K562 (cell line): ENCODE measurements around the gene LTBP4. TPM values are rescaled to one million over a fixed set of nuclear protein-coding genes. Genes with fewer than 3 reads are reported as not detected.

Experiments
- C11orf30 ChIP-seq: fragments of 450-650 bp; IDR thresholded peaks from 2 replicates; pipeline ENCODE4 v1.6.1; 2016; ENCODE audit warnings: low read depth, mild to moderate bottlenecking
- CBX8 ChIP-seq: fragments of 200-600 bp; sonication (generic); IDR thresholded peaks from 2 replicates; pipeline ENCODE4 v1.6.1; 2012; ENCODE audit warnings: borderline replicate concordance, mixed run types, low read depth, mild to moderate bottlenecking, moderate library complexity, mixed read lengths, low read length, control low read depth, inconsistent platforms; ENCODE audit not compliant: poor library complexity, severe bottlenecking; ENCODE audit errors: extremely low read depth
- CREB5 ChIP-seq: fragments of 250-450 bp; sonication (Bioruptor Pico); IDR thresholded peaks from 2 replicates; pipeline ENCODE4 v1.5.0; 2020; ENCODE audit warnings: mild to moderate bottlenecking
- CREM ChIP-seq: IDR thresholded peaks from 2 replicates; pipeline ENCODE4 v1.6.1; 2014; ENCODE audit warnings: antibody characterized with exemption, low read depth
- CXXC5 ChIP-seq: fragments of 250-450 bp; sonication (Bioruptor Pico); IDR thresholded peaks from 2 replicates; pipeline ENCODE4 v1.8.0; 2022; ENCODE audit warnings: inconsistent platforms, mild to moderate bottlenecking, moderate library complexity
- DDX20 ChIP-seq: fragments of 450-650 bp; IDR thresholded peaks from 2 replicates; pipeline ENCODE4 v1.6.1; 2016; ENCODE audit warnings: missing genetic modification characterization, low read depth, mild to moderate bottlenecking, missing compliant biosample characterization, moderate library complexity
- ELF4 ChIP-seq: fragments of 450-650 bp; formaldehyde crosslinking; IDR thresholded peaks from 2 replicates; pipeline ENCODE4 v1.4.0; 2022; ENCODE audit warnings: missing genetic modification characterization
- ESRRA ChIP-seq: fragments of 450-650 bp; IDR thresholded peaks from 2 replicates; pipeline ENCODE4 v1.6.1; 2014; ENCODE audit warnings: low read depth, mild to moderate bottlenecking, moderate library complexity, borderline replicate concordance
- JUND ChIP-seq, 2 experiments: IDR thresholded peaks; 2 replicates in 1 of 2; 3 replicates in 1 of 2; pipeline ENCODE4 v1.6.1; 2011; ENCODE audit warnings: borderline replicate concordance in 2 of 2, low read depth in 2 of 2, low read length in 2 of 2, improper control_type of control experiment in 1 of 2, missing biosample characterization in 1 of 2, missing genetic modification characterization in 1 of 2, missing genetic modification reagents in 1 of 2
- MCM5 ChIP-seq: fragments of 450-650 bp; IDR thresholded peaks from 2 replicates; pipeline ENCODE4 v1.6.1; 2016; ENCODE audit warnings: low read depth
- MEIS2 ChIP-seq: fragments of 450-650 bp; IDR thresholded peaks from 2 replicates; pipeline ENCODE4 v1.6.1; 2014; ENCODE audit warnings: mild to moderate bottlenecking; ENCODE audit not compliant: partially characterized antibody
- NRF1 ChIP-seq, 2 experiments: fragments of 450-650 bp; IDR thresholded peaks in 1 of 2; conservative IDR thresholded peaks in 1 of 2; 2 replicates each; pipeline ENCODE4 v1.6.1; 2014; ENCODE audit warnings: mild to moderate bottlenecking in 2 of 2
- RFX1 ChIP-seq: fragments of 450-650 bp; IDR thresholded peaks from 2 replicates; pipeline ENCODE4 v1.6.1; 2016; ENCODE audit warnings: mild to moderate bottlenecking, moderate library complexity
- SAP30 ChIP-seq: fragments of 200-600 bp; sonication (generic); IDR thresholded peaks from 2 replicates; pipeline ENCODE4 v1.6.1; 2012; ENCODE audit warnings: borderline replicate concordance, low read depth, mild to moderate bottlenecking, moderate library complexity, low read length, control low read depth, inconsistent platforms; ENCODE audit not compliant: insufficient read depth, poor library complexity, severe bottlenecking
- SETDB1 ChIP-seq: IDR thresholded peaks from one replicate; pipeline ENCODE4 v1.6.1; 2012; ENCODE audit warnings: low read length, control low read depth, inconsistent platforms
- SMAD1 ChIP-seq: fragments of 150-350 bp; IDR thresholded peaks from 2 replicates; pipeline ENCODE4 v1.6.1; 2014; ENCODE audit warnings: low read length, low read depth; ENCODE audit not compliant: partially characterized antibody
- TEAD2 ChIP-seq: fragments of 450-650 bp; IDR thresholded peaks from 2 replicates; pipeline ENCODE4 v1.6.1; 2016; ENCODE audit warnings: missing genetic modification characterization, control low read depth, missing compliant biosample characterization
- ZNF589 ChIP-seq: fragments of 200-800 bp; sonication (Bioruptor generic); IDR thresholded peaks from 2 replicates; pipeline ENCODE4 v1.6.1; 2016; ENCODE audit warnings: low read depth, missing genetic modification characterization, missing compliant biosample characterization
- ZNF707 ChIP-seq: fragments of 250-450 bp; sonication (Bioruptor Pico); conservative IDR thresholded peaks from 2 replicates; pipeline ENCODE4 v1.8.0; 2022; ENCODE audit warnings: inconsistent platforms, mild to moderate bottlenecking, moderate library complexity
- ZSCAN29 ChIP-seq: fragments of 450-650 bp; IDR thresholded peaks from 2 replicates; pipeline ENCODE4 v1.6.1; 2017
- polyA plus RNA-seq, 8 experiments: library from polyadenylated mRNA; depleted of rRNA in 4 of 8; stranded (reverse) in 5 of 8; unstranded in 3 of 8; fragments of >200 nt; fragmentation: Nextera tagmentation in 2 of 8; fragmentation: Illumina TruSeq in 1 of 8; extraction: Ambion mirVana in 2 of 8; extraction: Trizol in 1 of 8; gene quantifications; 2 replicates each; pipeline versions ENCODE4 v1.2.1 to v1.2.3, GENCODE V29; 2011 to 2014; ENCODE audit warnings: inconsistent platforms in 1 of 8, missing spikeins in 1 of 8
- total RNA-seq, 7 experiments: library from RNA; depleted of rRNA in 6 of 7; stranded (reverse); fragments of >200 nt in 6 of 7; fragmentation: Illumina TruSeq in 2 of 7; extraction: Trizol in 2 of 7; gene quantifications; 2 replicates each; pipeline versions ENCODE4 v1.2.1 to v1.2.3, GENCODE V29; 2011 to 2021; ENCODE audit warnings: low replicate concordance in 1 of 7
- TF ChIP-seq, protein P1 (sequence below), 3 experiments: fragments of 200-800 bp in 1 of 3; sonication (Bioruptor generic) in 1 of 3; sonication (generic) in 1 of 3; formaldehyde crosslinking in 1 of 3; IDR thresholded peaks; 2 replicates each; pipeline versions ENCODE4 v1.6.1 to v1.8.0; 2016 to 2022; ENCODE audit warnings: mild to moderate bottlenecking in 2 of 3, missing compliant biosample characterization in 2 of 3, missing genetic modification characterization in 2 of 3, missing genetic modification reagents in 1 of 3
- TF ChIP-seq, protein P2 (sequence below): fragments of 450-650 bp; IDR thresholded peaks from 2 replicates; pipeline ENCODE4 v1.7.1; 2018; ENCODE audit warnings: mild to moderate bottlenecking, low read depth; ENCODE audit not compliant: partially characterized antibody

The LTBP4 gene
- total and polyA plus RNA-seq, 9 of the 15 experiments (the other 6 are each of a cell fraction or from before 2014, with no cell fraction given), result 0.35 to 160 (median 31.6) TPM

- TF ChIP-seq MCM5 (no peak), CXXC5 (CRISPR knock-in tag) (no peak), ZSCAN29 (no peak), SAP30 (peak; percentile 26), ZNF589 (CRISPR knock-in tag) (no peak), C11orf30 (no peak), NRF1 (conservative IDR thresholded peaks at IDR 0.05 in 1 of 2, IDR thresholded peaks at IDR 0.05 in 1 of 2) (peak in 1 of 2 experiments; percentile 13; a peak in 1 of 4 replicates), ESRRA (no peak), ZNF707 (no peak), MEIS2 (no peak), JUND (IDR thresholded peaks at IDR 0.05; ENCODE audit: borderline replicate concordance, low read depth, low read length) (no peak), JUND (tag; IDR thresholded peaks at IDR 0.05; ENCODE audit: borderline replicate concordance, low read depth, low read length) (no peak), RFX1 (no peak), CREM (peak; percentile 43; the same call in 1 of the 2 replicates), CBX8 (no peak), ELF4 (CRISPR knock-in tag) (no peak), SMAD1 (no peak), SETDB1 (no peak), DDX20 (tag) (no peak), CREB5 (CRISPR knock-in tag) (no peak), TEAD2 (tag) (no peak)
- TF ChIP-seq, protein P1, sequence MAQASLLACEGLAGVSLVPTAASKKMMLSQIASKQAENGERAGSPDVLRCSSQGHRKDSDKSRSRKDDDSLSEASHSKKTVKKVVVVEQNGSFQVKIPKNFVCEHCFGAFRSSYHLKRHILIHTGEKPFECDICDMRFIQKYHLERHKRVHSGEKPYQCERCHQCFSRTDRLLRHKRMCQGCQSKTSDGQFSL (CRISPR knock-in tag; IDR thresholded peaks at IDR 0.05), result no peak
- TF ChIP-seq, protein P1 (tag; IDR thresholded peaks at IDR 0.05), result no peak; a peak in 1 of 4 replicates
- TF ChIP-seq, protein P2, sequence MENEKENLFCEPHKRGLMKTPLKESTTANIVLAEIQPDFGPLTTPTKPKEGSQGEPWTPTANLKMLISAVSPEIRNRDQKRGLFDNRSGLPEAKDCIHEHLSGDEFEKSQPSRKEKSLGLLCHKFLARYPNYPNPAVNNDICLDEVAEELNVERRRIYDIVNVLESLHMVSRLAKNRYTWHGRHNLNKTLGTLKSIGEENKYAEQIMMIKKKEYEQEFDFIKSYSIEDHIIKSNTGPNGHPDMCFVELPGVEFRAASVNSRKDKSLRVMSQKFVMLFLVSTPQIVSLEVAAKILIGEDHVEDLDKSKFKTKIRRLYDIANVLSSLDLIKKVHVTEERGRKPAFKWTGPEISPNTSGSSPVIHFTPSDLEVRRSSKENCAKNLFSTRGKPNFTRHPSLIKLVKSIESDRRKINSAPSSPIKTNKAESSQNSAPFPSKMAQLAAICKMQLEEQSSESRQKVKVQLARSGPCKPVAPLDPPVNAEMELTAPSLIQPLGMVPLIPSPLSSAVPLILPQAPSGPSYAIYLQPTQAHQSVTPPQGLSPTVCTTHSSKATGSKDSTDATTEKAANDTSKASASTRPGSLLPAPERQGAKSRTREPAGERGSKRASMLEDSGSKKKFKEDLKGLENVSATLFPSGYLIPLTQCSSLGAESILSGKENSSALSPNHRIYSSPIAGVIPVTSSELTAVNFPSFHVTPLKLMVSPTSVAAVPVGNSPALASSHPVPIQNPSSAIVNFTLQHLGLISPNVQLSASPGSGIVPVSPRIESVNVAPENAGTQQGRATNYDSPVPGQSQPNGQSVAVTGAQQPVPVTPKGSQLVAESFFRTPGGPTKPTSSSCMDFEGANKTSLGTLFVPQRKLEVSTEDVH, result peak; percentile 73
Observed at GRCh38 chr19:40612831-40613689, 11.9 kb downstream of the LTBP4 start (continued).
